HepG2 (cell line): ENCODE results near the gene TRPC4AP. TPM values are rescaled to one million over a fixed set of nuclear protein-coding genes. Genes with fewer than 3 reads are reported as not detected.

Experiments used
- DBP ChIP-seq: sonication (generic); formaldehyde crosslinking; IDR thresholded peaks from 2 replicates; pipeline ENCODE4 v1.4.0; 2020; ENCODE audit warnings: missing genetic modification reagents; ENCODE audit errors: not compliant biosample characterization
- DR1 ChIP-seq: sonication (generic); formaldehyde crosslinking; IDR thresholded peaks from 2 replicates; pipeline ENCODE4 v1.8.0; 2021; ENCODE audit warnings: mild to moderate bottlenecking, missing genetic modification reagents, inconsistent platforms
- FOXJ3 ChIP-seq: sonication (generic); formaldehyde crosslinking; IDR thresholded peaks from 2 replicates; pipeline ENCODE4 v1.4.0; 2020; ENCODE audit warnings: missing genetic modification reagents, mild to moderate bottlenecking, borderline replicate concordance
- GMEB1 ChIP-seq: sonication (generic); formaldehyde crosslinking; IDR thresholded peaks from 2 replicates; pipeline ENCODE4 v1.5.1; 2020; ENCODE audit warnings: missing genetic modification reagents, mild to moderate bottlenecking, borderline replicate concordance
- HNRNPH1 ChIP-seq: fragments of 200-400 bp; formaldehyde crosslinking; optimal IDR thresholded peaks from 2 replicates; pipeline ENCODE3; 2017; ENCODE audit warnings: mild to moderate bottlenecking, low read depth, low read length
- KDM2A ChIP-seq: sonication (generic); formaldehyde crosslinking; IDR thresholded peaks from 2 replicates; pipeline ENCODE4 v1.4.0; 2020; ENCODE audit warnings: low read depth, missing genetic modification reagents, borderline replicate concordance
- KDM6A ChIP-seq: IDR thresholded peaks from 2 replicates; pipeline ENCODE4 v1.6.1; 2016; ENCODE audit warnings: low read depth
- MYPOP ChIP-seq: sonication (generic); formaldehyde crosslinking; IDR thresholded peaks from 2 replicates; pipeline ENCODE4 v1.8.1; 2023; ENCODE audit warnings: mild to moderate bottlenecking, moderate library complexity, missing genetic modification reagents
- NCOR1 ChIP-seq: fragments of 200-600 bp; sonication (generic); IDR thresholded peaks from 2 replicates; pipeline ENCODE4 v1.7.0; 2017; ENCODE audit warnings: antibody characterized with exemption, low read length, borderline replicate concordance
- PATZ1 ChIP-seq: sonication (generic); formaldehyde crosslinking; IDR thresholded peaks from 2 replicates; pipeline ENCODE4 v1.4.0; 2020; ENCODE audit warnings: missing genetic modification reagents
- RXRB ChIP-seq: IDR thresholded peaks from 2 replicates; pipeline ENCODE4 v1.6.1; 2016; ENCODE audit warnings: borderline replicate concordance, missing genetic modification reagents, missing compliant biosample characterization
- SKIL ChIP-seq: sonication (generic); formaldehyde crosslinking; IDR thresholded peaks from 2 replicates; pipeline ENCODE4 v1.8.0; 2022; ENCODE audit warnings: missing genetic modification reagents, mild to moderate bottlenecking, moderate library complexity, borderline replicate concordance
- SNAI1 ChIP-seq: sonication (generic); formaldehyde crosslinking; IDR thresholded peaks from 2 replicates; pipeline ENCODE4 v1.5.0; 2020; ENCODE audit warnings: mild to moderate bottlenecking, missing genetic modification reagents, borderline replicate concordance
- THAP7 ChIP-seq: sonication (generic); formaldehyde crosslinking; IDR thresholded peaks from 2 replicates; pipeline ENCODE4 v1.8.1; 2023; ENCODE audit warnings: mild to moderate bottlenecking, missing genetic modification reagents
- YY1 ChIP-seq: IDR thresholded peaks from 2 replicates; pipeline ENCODE4 v1.6.1; 2011; ENCODE audit warnings: low read length, low read depth, moderate library complexity, mild to moderate bottlenecking; ENCODE audit not compliant: insufficient read depth, insufficient replicate concordance
- ZEB1 ChIP-seq: IDR thresholded peaks from 2 replicates; pipeline ENCODE4 v1.6.1; 2012; ENCODE audit warnings: mild to moderate bottlenecking, low read depth, inconsistent platforms; ENCODE audit not compliant: insufficient replicate concordance
- ZNF576 ChIP-seq: sonication (generic); formaldehyde crosslinking; IDR thresholded peaks from 2 replicates; pipeline ENCODE4 v1.4.0; 2020; ENCODE audit warnings: mild to moderate bottlenecking, missing genetic modification reagents
- ZNF83 ChIP-seq: sonication (generic); formaldehyde crosslinking; IDR thresholded peaks from 2 replicates; pipeline ENCODE4 v1.4.0; 2020; ENCODE audit warnings: missing genetic modification reagents, mild to moderate bottlenecking, borderline replicate concordance
- polyA plus RNA-seq, 8 experiments: library from polyadenylated mRNA; depleted of rRNA in 3 of 8; stranded (reverse) in 7 of 8; unstranded in 1 of 8; fragments of >200 nt; fragmentation: Illumina TruSeq in 4 of 8; extraction: Trizol in 4 of 8; gene quantifications; 2 replicates each; pipeline versions ENCODE4 v1.2.1 to v1.2.3, GENCODE V29; 2011 to 2016; ENCODE audit warnings: low read depth in 4 of 8, missing spikeins in 1 of 8, mixed read lengths in 1 of 8; ENCODE audit not compliant: insufficient read depth in 1 of 8
- total RNA-seq, 5 experiments: library from RNA; depleted of rRNA; stranded (reverse); fragments of >200 nt; fragmentation: Illumina TruSeq; extraction: Trizol; gene quantifications; 2 replicates each; pipeline ENCODE4 v1.2.3, GENCODE V29; 2016; ENCODE audit warnings: low read depth in 1 of 5

TRPC4AP gene
- total and polyA plus RNA-seq, 2 of the 13 experiments (the other 11 are each of a cell fraction or from before 2014, with no cell fraction given): 136 to 137 TPM

- TF ChIP-seq KDM2A: no peak; the same call in 1 of the 2 replicates
- TF ChIP-seq ZNF576: no peak
- TF ChIP-seq RXRB (CRISPR knock-in tag): peak; percentile 53; the same call in 1 of the 2 replicates
- TF ChIP-seq SNAI1: no peak
- peak; percentile 86 for TF ChIP-seq ZEB1
- no peak for TF ChIP-seq SKIL
- TF ChIP-seq PATZ1: 0 out of 2 replicates have a peak, but pooled peaks have one; percentile 13
- TF ChIP-seq NCOR1: 0 out of 2 replicates have a peak, but pooled peaks have one; percentile 18
- TF ChIP-seq YY1: no peak
- no peak for TF ChIP-seq DR1 (CRISPR knock-in tag)
- TF ChIP-seq THAP7 (CRISPR knock-in tag): peak; percentile 86; the same call in 1 of the 2 replicates
- no peak for TF ChIP-seq KDM6A (CRISPR knock-in tag)
- peak; percentile 20; the same call in 1 of the 2 replicates for TF ChIP-seq ZNF83 (CRISPR knock-in tag)
- TF ChIP-seq FOXJ3 (CRISPR knock-in tag): no peak
- no peak for TF ChIP-seq GMEB1 (CRISPR knock-in tag)
- no peak for TF ChIP-seq MYPOP (CRISPR knock-in tag)
- TF ChIP-seq HNRNPH1: no peak
- TF ChIP-seq DBP (CRISPR knock-in tag): no peak
Measured at GRCh38 chr20:34994509-34995131, 98.0 kb downstream of the TRPC4AP start (continued).
